BLaER1 (cell line): ENCODE data around the gene TMEM176A.

Experiments used
- H3K27ac ChIP-seq: shearing (Covaris generic); formaldehyde crosslinking; 2 replicates; pipeline ENCODE4 v1.8.1; 2022
- H3K27me3 ChIP-seq: shearing (Covaris generic); formaldehyde crosslinking; 2 replicates; pipeline ENCODE4 v1.8.1; 2022
- H3K36me3 ChIP-seq: shearing (Covaris generic); formaldehyde crosslinking; 2 replicates; pipeline ENCODE4 v1.8.1; 2022
- H3K4me1 ChIP-seq: shearing (Covaris generic); formaldehyde crosslinking; 2 replicates; pipeline ENCODE4 v1.8.1; 2022
- H3K4me2 ChIP-seq: shearing (Covaris generic); formaldehyde crosslinking; 2 replicates; pipeline ENCODE4 v1.8.1; 2022
- H3K4me3 ChIP-seq: shearing (Covaris generic); formaldehyde crosslinking; 2 replicates; pipeline ENCODE4 v1.8.1; 2022
- H3K9ac ChIP-seq: shearing (Covaris generic); formaldehyde crosslinking; 2 replicates; pipeline ENCODE4 v1.8.1; 2022
- H3K9me3 ChIP-seq: shearing (Covaris generic); formaldehyde crosslinking; 2 replicates; pipeline ENCODE4 v1.8.1; 2022
- H4K20me1 ChIP-seq: shearing (Covaris generic); formaldehyde crosslinking; 2 replicates; pipeline ENCODE4 v1.8.1; 2022
- Cebpa-rat ChIP-seq: shearing (Covaris generic); IDR thresholded peaks from 2 replicates; pipeline ENCODE4 v1.8.1; 2022

TMEM176A gene

GRCh38 chr7:150787321-150788281 lies 13.0 kb upstream of the TMEM176A start:
- Histone ChIP-seq H3K9me3 (no peaks in the 10 kb centered on the region), H3K4me1 (peaks cover 25% of the 10 kb centered on the region)

GRCh38 chr7:150788474-150789269 lies 11.9 kb upstream of the TMEM176A start:
- Histone ChIP-seq H3K4me1 (peaks cover 25% of the 10 kb centered on the region), H3K9ac (0 out of 2 replicates have a peak overlapping the region, but pooled peaks have one; percentile 15), H3K27me3 (no peaks in the 10 kb centered on the region)

More at GRCh38 chr7:150787321-150788281, 13.0 kb upstream of the TMEM176A start:
- Histone ChIP-seq H3K27me3 (no peaks in the 10 kb centered on the region), H3K36me3 (no peaks in the 10 kb centered on the region), H3K9ac (peak overlapping the region; percentile 15; the same call in 1 of the 2 replicates), H3K4me3 (no peak overlapping the region), H3K4me2 (peak overlapping the region; percentile 57), H3K27ac (peak overlapping the region; percentile 59), H4K20me1 (no peaks in the 10 kb centered on the region)
- TF ChIP-seq Cebpa-rat, result no peak

GRCh38 chr7:150790416-150791075 lies 10.0 kb upstream of the TMEM176A start:
- H3K27ac ChIP-seq, result no peak overlapping the region
- H3K9me3 ChIP-seq, result no peaks in the 10 kb centered on the region
- no peaks in the 10 kb centered on the region for H4K20me1 ChIP-seq
- H3K9ac ChIP-seq, result no peak overlapping the region
- no peaks in the 10 kb centered on the region for H3K27me3 ChIP-seq
- H3K4me3 ChIP-seq, result no peak overlapping the region
- peaks cover 23% of the 10 kb centered on the region for H3K4me1 ChIP-seq
- H3K36me3 ChIP-seq, result no peaks in the 10 kb centered on the region
- no peak for TF ChIP-seq Cebpa-rat
- H3K4me2 ChIP-seq, result no peak overlapping the region

More at GRCh38 chr7:150788474-150789269, 11.9 kb upstream of the TMEM176A start:
- H3K4me2 ChIP-seq, result peak overlapping the region; percentile 57
- H3K4me3 ChIP-seq, result no peak overlapping the region
- H3K9me3 ChIP-seq, result no peaks in the 10 kb centered on the region
- TF ChIP-seq Cebpa-rat, result no peak
- H3K27ac ChIP-seq, result peak overlapping the region; percentile 59; the same call in 1 of the 2 replicates
- H3K36me3 ChIP-seq, result no peaks in the 10 kb centered on the region
- H4K20me1 ChIP-seq, result no peaks in the 10 kb centered on the region

DNA sequence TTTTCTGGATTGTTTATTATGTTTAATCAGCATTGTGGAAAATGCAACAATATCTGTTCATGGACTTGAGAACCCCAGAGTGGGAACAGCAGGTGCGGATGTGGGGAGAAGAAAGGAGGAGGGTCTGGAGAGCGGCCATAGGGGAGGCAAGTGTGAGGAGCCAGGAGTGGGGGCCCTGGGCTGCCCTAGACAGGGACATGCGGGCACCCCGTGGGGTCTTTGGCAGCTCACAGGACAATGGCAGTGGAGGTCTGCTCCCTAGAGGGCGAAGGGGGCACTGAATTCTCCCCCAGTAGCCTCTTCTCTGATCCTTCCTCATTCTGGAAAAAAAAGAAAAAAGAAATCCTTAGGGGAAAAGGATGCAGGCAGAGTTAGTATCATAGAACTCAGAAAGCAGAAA lies 9.3 kb upstream of the TMEM176A start:
- TF ChIP-seq Cebpa-rat, result no peak
- peaks cover 22% of the 10 kb centered on the region for H3K4me1 ChIP-seq
- no peaks in the 10 kb centered on the region for H3K36me3 ChIP-seq
- no peak overlapping the region for H3K27ac ChIP-seq
- H3K4me2 ChIP-seq, result no peak overlapping the region
- H4K20me1 ChIP-seq, result no peaks in the 10 kb centered on the region
- H3K9me3 ChIP-seq, result no peaks in the 10 kb centered on the region
- H3K4me3 ChIP-seq, result no peak overlapping the region
- no peaks in the 10 kb centered on the region for H3K27me3 ChIP-seq
- H3K9ac ChIP-seq, result no peak overlapping the region

DNA sequence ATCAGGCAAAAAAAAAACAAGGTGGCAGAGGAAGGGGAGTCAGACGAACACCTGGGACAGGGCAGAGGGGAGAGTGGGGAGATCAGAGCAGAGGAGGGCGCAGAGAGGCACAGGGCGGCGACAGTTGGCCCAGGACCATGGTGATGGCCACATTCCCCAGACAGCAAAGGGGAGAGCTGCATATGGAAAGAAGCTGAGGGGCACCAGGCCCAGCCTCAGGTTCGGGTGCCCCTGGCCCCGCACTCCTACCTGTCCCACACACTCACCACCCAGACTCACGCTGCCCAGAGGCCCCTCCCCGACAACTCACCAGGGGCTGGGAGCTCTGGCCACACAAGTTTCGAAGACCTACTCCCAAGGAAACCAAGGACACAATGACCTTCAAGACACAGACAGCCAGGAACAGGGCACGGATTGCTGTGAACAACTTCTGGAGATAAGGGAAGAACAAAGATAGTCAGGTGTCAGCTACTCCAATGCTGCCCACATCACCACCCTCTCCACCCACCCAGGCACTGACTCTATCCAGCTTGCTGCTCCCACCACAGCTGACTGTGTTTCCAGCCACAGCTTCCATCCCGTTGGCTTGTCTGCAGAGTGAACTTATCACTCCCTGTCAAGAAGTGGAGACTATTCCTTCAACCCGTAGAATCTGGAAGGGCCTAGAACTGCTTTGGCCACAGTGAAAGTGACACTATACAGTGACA lies 8.7 kb upstream of the TMEM176A start:
- no peaks in the 10 kb centered on the region for H3K27me3 ChIP-seq
- H3K9ac ChIP-seq, result no peak overlapping the region
- no peak overlapping the region for H3K4me2 ChIP-seq
- H3K4me1 ChIP-seq, result peaks cover 22% of the 10 kb centered on the region
- H3K9me3 ChIP-seq, result no peaks in the 10 kb centered on the region
- no peaks in the 10 kb centered on the region for H3K36me3 ChIP-seq
- H4K20me1 ChIP-seq, result no peaks in the 10 kb centered on the region
- no peak for TF ChIP-seq Cebpa-rat
- no peak overlapping the region for H3K4me3 ChIP-seq
- no peak overlapping the region for H3K27ac ChIP-seq

- Histone ChIP-seq H3K4me1 (peaks cover 8% of the 10 kb centered on the region), H3K4me2 (no peak overlapping the region), H3K36me3 (no peaks in the 10 kb centered on the region), H3K27me3 (no peaks in the 10 kb centered on the region), H4K20me1 (no peaks in the 10 kb centered on the region), H3K9me3 (no peaks in the 10 kb centered on the region), H3K9ac (no peak overlapping the region), H3K4me3 (no peak overlapping the region), H3K27ac (no peak overlapping the region)
- no peak for TF ChIP-seq Cebpa-rat
Observed at GRCh38 chr7:150793569-150794238, 6.9 kb upstream of the TMEM176A start.

- no peaks in the 10 kb centered on the region for H3K36me3 ChIP-seq
- H3K9ac ChIP-seq, result no peak overlapping the region
- no peaks in the 10 kb centered on the region for H3K27me3 ChIP-seq
- H3K4me2 ChIP-seq, result no peak overlapping the region
- no peak for TF ChIP-seq Cebpa-rat
- peaks cover 6% of the 10 kb centered on the region; the same call in 1 of the 2 replicates for H3K9me3 ChIP-seq
- no peak overlapping the region for H3K27ac ChIP-seq
- H3K4me1 ChIP-seq, result peaks cover 8% of the 10 kb centered on the region
- no peaks in the 10 kb centered on the region for H4K20me1 ChIP-seq
- no peak overlapping the region for H3K4me3 ChIP-seq
Observed at GRCh38 chr7:150797661-150798060, 2.9 kb upstream of the TMEM176A start.

GRCh38 chr7:150799156-150799555 lies 1.4 kb upstream of the TMEM176A start:
- H3K36me3 ChIP-seq, result no peaks in the 10 kb centered on the region
- no peak overlapping the region for H3K27ac ChIP-seq
- no peaks in the 10 kb centered on the region for H3K27me3 ChIP-seq
- H3K4me3 ChIP-seq, result no peak overlapping the region
- no peak overlapping the region for H3K9ac ChIP-seq
- no peak for TF ChIP-seq Cebpa-rat
- H3K4me2 ChIP-seq, result no peak overlapping the region
- peaks cover 8% of the 10 kb centered on the region for H3K4me1 ChIP-seq
- no peaks in the 10 kb centered on the region for H4K20me1 ChIP-seq
- H3K9me3 ChIP-seq, result peaks cover 6% of the 10 kb centered on the region; the same call in 1 of the 2 replicates
